Measurements from ENCODE around the gene CLTCL1. TPM values are rescaled to one million over a fixed set of nuclear protein-coding genes. Genes with fewer than 3 reads are reported as not detected.
"Not testable (repeated sequence)": the region's sequence is repeated elsewhere in the genome, so short reads cannot be mapped to it uniquely, and the experiment has no call there.

CLTCL1 gene
- total RNA-seq, 1 donor from 2014 or later: 0.73 TPM

DNA sequence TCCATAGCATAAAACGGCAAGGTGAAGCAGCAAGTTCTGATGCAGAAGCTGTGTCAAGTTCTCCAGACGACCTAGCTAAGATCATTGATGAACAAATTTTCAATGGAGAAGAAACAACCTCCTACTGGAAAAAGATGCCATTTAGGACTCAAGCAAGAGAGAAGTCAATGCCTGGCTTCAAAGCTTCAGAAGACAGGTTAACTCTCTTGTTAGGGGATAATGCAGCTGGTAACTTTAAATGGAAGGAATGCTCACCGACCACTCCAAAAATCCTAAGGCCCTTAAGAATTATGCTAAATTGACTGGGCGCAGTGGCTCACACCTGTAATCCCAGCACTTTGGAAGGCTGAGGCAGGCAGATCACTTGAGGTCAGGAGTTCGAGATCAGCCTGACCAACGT is 31.3 kb downstream of the CLTCL1 start:
- intact Hi-C loops (cut with micrococcal nuclease): no loop called here
- no peak overlapping the region for H3K27ac Mint-ChIP-seq
- no peaks in the 10 kb centered on the region for H3K27me3 Mint-ChIP-seq (ENCODE audit: insufficient read depth)

DNA sequence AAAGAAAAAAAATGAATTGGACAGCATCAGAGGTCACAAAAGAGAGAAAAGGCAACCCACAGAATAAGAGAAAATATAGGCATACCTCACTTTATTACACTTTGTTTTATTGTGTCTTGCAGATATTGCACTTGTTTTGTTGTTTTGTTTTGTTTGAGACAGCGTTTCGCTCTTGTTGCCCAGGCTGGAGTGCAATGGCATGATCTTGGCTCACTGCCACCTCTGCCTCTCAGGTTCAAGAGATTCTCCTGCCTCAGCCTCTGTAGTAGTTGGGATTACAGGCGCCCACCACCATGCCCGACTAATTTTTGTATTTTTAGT is 32.6 kb downstream of the CLTCL1 start:
- H3K9me3 Mint-ChIP-seq; H3K27ac Mint-ChIP-seq; H3K36me3 Mint-ChIP-seq (ENCODE audit: low read depth); intact Hi-C loops (cut with micrococcal nuclease); H3K27me3 Mint-ChIP-seq (ENCODE audit: insufficient read depth); H3K4me3 Mint-ChIP-seq; DNase-seq (ENCODE audit: low spot score): not testable (repeated sequence)
- H3K4me1 Mint-ChIP-seq (ENCODE audit: low read depth): peaks cover 11% of the 10 kb centered on the region

More for the DNA sequence above, 31.3 kb downstream of the CLTCL1 start:
- Mint-ChIP-seq H3K9me3 (peaks cover 7% of the 10 kb centered on the region), H3K4me3 (no peak overlapping the region), H3K36me3 (ENCODE audit: low read depth) (peaks cover 6% of the 10 kb centered on the region), H3K4me1 (ENCODE audit: low read depth) (peaks cover 11% of the 10 kb centered on the region)
- no peak for DNase-seq (ENCODE audit: low spot score)

DNA sequence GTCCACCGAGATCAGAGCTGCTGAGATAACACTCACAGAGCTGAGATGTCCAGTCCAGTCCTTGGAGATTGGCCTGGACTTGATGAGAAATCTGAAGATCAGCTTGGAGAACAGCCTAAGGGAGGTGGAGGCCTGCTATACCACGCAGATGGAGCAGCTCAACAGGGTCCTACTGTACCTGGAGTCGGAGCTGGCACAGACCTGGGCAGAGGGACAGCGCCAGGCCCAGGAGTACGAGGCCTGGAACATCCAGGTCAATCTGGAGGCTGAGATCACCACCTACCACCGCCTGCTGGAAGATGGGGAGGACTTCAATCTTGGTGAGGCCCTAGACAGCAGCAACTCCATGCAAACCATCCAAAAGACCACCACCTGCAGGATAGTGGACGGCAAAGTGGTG is 33.1 kb downstream of the CLTCL1 start:
- Mint-ChIP-seq H3K4me1 (ENCODE audit: low read depth) (peaks cover 11% of the 10 kb centered on the region), H3K9me3 (peaks cover 7% of the 10 kb centered on the region), H3K36me3 (ENCODE audit: low read depth) (peaks cover 6% of the 10 kb centered on the region), H3K4me3 (no peak overlapping the region), H3K27ac (no peak overlapping the region), H3K27me3 (ENCODE audit: insufficient read depth) (no peaks in the 10 kb centered on the region)
- no peak for DNase-seq (ENCODE audit: low spot score)
- intact Hi-C loops (cut with micrococcal nuclease): no loop called here

DNA sequence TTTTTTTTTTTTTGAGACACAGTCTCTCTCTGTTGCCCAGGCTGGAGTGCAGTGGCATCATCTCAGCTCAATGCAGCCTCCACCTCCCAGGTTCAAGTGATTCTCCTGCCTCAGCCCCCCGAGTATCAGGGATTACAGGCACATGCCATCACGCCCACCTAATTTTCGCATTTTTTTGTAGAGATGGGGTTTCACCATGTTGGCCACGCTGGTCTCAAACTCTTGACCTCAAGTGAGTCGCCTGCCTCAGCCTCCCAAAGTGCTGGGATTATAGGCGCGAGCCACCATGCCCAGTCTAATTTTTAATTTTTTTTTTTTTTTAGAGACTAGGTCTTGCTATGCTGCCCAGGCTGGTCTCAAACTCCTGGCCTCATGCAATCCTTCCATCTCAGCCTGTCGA is 35.2 kb downstream of the CLTCL1 start:
- intact Hi-C loops (cut with micrococcal nuclease); H3K4me3 Mint-ChIP-seq; DNase-seq (ENCODE audit: low spot score); H3K27me3 Mint-ChIP-seq (ENCODE audit: insufficient read depth); H3K9me3 Mint-ChIP-seq; H3K27ac Mint-ChIP-seq; H3K36me3 Mint-ChIP-seq (ENCODE audit: low read depth): not testable (repeated sequence)
- peaks cover 11% of the 10 kb centered on the region for H3K4me1 Mint-ChIP-seq (ENCODE audit: low read depth)

DNA sequence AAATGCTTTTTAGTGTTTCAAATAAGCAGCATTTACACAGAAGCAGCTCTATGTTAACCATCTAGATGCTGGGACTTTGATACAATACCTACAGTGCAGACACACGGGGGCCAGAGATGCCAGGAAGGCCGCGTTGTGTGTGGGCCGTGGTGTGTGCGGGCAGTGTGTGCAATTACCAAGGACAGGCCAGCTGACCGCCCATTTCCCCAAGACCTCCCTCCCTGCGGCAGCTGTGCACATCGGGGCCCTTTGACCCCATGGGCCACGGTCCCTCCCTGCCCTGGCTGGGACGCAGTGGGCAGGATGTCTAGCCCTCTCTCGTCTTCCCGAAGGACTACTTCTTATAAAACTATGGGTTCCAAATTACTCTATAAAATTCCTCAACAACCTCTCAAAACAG is 38.4 kb downstream of the CLTCL1 start:
- Mint-ChIP-seq H3K36me3 (ENCODE audit: low read depth) (peaks cover 1% of the 10 kb centered on the region), H3K4me1 (ENCODE audit: low read depth) (no peaks in the 10 kb centered on the region), H3K4me3 (no peak overlapping the region), H3K27ac (no peak overlapping the region), H3K9me3 (peaks cover 3% of the 10 kb centered on the region), H3K27me3 (ENCODE audit: insufficient read depth) (no peaks in the 10 kb centered on the region)
- DNase-seq (ENCODE audit: low spot score): no peak
- intact Hi-C loops (cut with micrococcal nuclease): no loop called here

DNA sequence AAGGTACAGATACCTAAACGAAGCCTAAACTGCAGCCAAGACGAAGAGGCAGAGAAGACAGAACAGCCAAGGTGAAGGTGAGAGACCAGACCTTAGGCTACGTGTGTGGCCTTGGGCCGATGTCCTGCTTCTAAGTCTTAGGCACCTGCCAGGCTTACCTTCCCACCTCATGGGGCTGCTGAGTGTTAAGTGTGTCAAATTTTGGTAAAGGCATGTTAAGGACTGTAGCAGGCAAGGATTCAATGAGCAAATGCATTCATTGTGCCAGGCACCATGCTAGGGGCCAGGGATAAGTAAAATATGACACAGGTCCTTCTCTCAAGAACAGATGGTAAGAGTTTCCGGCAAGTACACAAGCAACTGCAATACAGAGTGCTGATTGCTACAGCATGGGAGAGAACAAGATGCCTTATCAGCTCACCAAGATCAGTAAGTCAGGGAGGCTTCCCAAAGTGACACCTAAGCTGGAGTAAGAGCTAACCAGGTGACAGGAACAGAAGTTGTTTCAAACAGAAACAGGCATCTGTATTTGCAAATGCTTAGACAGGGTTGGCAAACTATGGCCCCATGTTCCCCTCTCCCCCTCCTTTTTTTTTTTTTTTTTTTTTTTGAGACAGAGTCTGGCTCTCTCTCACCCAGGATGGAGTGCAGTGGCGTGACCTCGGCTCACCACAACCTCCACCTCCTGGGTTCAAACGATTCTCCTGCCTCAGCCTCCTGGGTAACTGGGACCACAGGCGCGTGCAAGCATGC is 46.7 kb downstream of the CLTCL1 start:
- Mint-ChIP-seq H3K4me1 (ENCODE audit: low read depth) (no peaks in the 10 kb centered on the region), H3K36me3 (ENCODE audit: low read depth) (no peaks in the 10 kb centered on the region), H3K27ac (no peak overlapping the region), H3K9me3 (no peaks in the 10 kb centered on the region), H3K27me3 (ENCODE audit: insufficient read depth) (peaks cover 2% of the 10 kb centered on the region), H3K4me3 (no peak overlapping the region)
- intact Hi-C loops (cut with micrococcal nuclease): no loop called here
- DNase-seq (ENCODE audit: low spot score): no peak

DNA sequence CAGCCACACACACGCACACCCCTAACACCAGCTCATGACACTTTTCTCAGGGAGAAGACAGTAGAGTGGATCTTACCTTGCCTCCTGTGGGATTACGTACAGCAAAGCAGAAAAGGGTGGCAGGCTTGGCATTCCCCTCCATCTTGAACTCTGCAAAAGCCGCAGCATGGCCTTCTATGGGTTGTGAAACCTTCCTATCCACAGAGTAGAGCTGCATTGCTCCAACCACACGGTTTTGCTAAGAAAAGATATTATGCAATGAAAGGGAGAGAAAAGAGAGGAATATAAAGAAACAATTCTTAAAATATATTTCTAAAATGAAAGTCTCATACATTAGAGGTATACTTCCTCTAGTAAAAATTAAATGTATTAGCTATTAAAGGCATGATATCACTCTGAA is 48.8 kb downstream of the CLTCL1 start:
- no peak overlapping the region for H3K4me3 Mint-ChIP-seq
- H3K36me3 Mint-ChIP-seq (ENCODE audit: low read depth): no peaks in the 10 kb centered on the region
- H3K4me1 Mint-ChIP-seq (ENCODE audit: low read depth): no peaks in the 10 kb centered on the region
- intact Hi-C loops (cut with micrococcal nuclease): no loop called here
- H3K27ac Mint-ChIP-seq: no peak overlapping the region
- H3K9me3 Mint-ChIP-seq: no peaks in the 10 kb centered on the region
- no peak for DNase-seq (ENCODE audit: low spot score)
- peaks cover 2% of the 10 kb centered on the region for H3K27me3 Mint-ChIP-seq (ENCODE audit: insufficient read depth)

DNA sequence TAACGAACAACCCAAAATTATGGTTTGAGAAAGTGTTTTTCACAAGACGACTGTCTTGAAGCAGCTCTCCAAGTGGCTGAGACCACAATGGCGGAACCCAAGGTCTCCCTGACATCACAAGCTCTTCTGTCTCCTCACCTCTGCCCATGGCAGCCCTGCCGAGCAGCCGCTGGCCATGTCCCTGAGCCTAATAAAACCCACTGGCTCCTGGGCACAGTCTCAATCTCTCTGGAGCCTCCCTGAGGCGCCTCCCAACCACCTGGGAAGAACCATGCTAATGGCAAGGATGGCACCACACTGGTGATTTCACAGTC is 50.0 kb downstream of the CLTCL1 start:
- Mint-ChIP-seq H3K27me3 (ENCODE audit: insufficient read depth) (peaks cover 2% of the 10 kb centered on the region), H3K4me1 (ENCODE audit: low read depth) (no peaks in the 10 kb centered on the region), H3K36me3 (ENCODE audit: low read depth) (no peaks in the 10 kb centered on the region), H3K9me3 (no peaks in the 10 kb centered on the region), H3K27ac (no peak overlapping the region), H3K4me3 (no peak overlapping the region)
- DNase-seq (ENCODE audit: low spot score): no peak
- intact Hi-C loops (cut with micrococcal nuclease): no loop called here

DNA sequence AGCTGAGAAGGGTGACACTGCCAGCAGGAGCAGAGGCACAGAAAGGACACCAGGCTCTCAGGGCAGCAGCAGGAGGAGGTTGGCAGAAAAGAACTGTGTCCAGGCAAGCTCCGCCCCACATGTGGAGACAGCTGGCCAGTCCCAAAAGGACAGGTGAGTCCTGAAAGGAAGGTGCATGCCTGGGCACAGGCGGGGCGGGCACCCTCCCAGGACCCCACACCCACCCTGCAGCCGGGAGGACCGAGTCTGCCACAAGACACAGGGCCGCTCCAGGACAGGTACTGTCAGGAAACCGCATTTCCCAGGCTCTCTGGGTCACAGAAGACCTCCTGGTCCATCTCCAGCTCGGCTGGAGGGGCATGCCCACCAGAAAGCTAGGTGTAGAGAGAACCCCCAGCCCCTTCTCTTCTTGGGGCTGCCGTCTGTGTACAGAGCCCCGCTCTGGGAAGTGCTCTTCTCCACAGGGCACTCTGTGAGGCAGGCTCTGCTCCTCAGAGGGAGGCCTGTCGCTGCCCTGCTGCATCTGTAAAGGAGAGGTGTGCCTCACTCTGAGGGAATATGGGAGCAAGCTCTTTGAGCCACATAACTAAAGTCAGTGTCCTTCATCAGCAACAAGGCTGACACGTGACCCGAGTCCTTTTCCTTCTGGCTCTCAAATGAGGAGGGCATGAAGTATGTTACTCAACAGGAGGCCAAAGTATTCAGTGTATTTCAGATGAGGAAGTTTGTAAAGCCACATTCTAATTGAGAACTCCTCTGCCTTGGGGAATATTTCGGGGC is 50.5 kb downstream of the CLTCL1 start:
- no peak for DNase-seq (ENCODE audit: low spot score)
- H3K27me3 Mint-ChIP-seq (ENCODE audit: insufficient read depth): peaks cover 2% of the 10 kb centered on the region
- H3K27ac Mint-ChIP-seq: no peak overlapping the region

DNA sequence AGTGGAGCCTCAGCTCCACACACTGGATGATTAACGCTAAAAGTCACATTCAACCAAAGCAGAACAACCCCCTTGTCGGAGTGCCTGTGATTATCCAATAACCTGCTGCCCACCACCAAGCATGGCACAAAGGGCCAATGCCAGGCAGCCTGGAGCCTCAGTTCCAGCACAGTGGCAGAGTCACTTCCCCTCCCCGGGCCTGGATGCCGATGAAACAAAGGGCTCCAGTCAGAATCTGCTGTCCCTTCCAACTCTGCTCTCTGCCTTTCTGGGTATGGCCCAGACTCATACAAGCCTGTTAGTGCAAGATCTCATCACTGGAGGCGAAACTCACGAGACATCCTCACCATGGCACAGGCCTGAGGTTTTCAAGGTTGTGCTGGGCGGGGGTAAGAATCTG is 52.1 kb downstream of the CLTCL1 start:
- peaks cover 8% of the 10 kb centered on the region for H3K27me3 Mint-ChIP-seq (ENCODE audit: insufficient read depth)
- intact Hi-C loops (cut with micrococcal nuclease): no loop called here
- no peak overlapping the region for H3K4me3 Mint-ChIP-seq
- no peak overlapping the region for H3K27ac Mint-ChIP-seq
- H3K36me3 Mint-ChIP-seq (ENCODE audit: low read depth): no peaks in the 10 kb centered on the region
- H3K9me3 Mint-ChIP-seq: no peaks in the 10 kb centered on the region
- no peaks in the 10 kb centered on the region for H3K4me1 Mint-ChIP-seq (ENCODE audit: low read depth)
- DNase-seq (ENCODE audit: low spot score): no peak

More for the DNA sequence above, 50.5 kb downstream of the CLTCL1 start:
- no peak overlapping the region for H3K4me3 Mint-ChIP-seq
- no peaks in the 10 kb centered on the region for H3K9me3 Mint-ChIP-seq
- H3K4me1 Mint-ChIP-seq (ENCODE audit: low read depth): no peaks in the 10 kb centered on the region
- H3K36me3 Mint-ChIP-seq (ENCODE audit: low read depth): no peaks in the 10 kb centered on the region
- intact Hi-C loops (cut with micrococcal nuclease): no loop called here

DNA sequence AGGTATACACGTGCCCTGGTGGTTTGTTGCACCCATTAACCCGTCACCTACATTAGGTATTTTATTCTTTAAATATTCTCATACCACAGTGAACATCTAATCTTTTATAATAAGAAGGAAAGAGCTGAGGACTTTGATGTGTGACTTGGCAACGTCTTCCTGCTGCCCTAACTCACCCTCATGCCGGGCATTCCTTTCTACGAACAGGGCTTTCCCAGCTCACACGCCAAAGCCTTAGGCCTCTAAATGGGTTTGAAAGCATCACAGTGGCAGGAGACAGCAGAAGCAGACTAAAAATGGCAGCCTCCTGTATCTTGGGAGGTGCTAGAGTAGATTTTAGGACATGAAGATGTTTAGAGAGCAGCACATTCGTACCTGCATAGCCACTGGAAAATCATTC is 52.6 kb downstream of the CLTCL1 start:
- H3K27ac Mint-ChIP-seq: no peak overlapping the region
- H3K9me3 Mint-ChIP-seq: no peaks in the 10 kb centered on the region
- intact Hi-C loops (cut with micrococcal nuclease): no loop called here
- no peak overlapping the region for H3K4me3 Mint-ChIP-seq
- DNase-seq (ENCODE audit: low spot score): no peak
- peaks cover 11% of the 10 kb centered on the region for H3K27me3 Mint-ChIP-seq (ENCODE audit: insufficient read depth)
- H3K36me3 Mint-ChIP-seq (ENCODE audit: low read depth): no peaks in the 10 kb centered on the region
- no peaks in the 10 kb centered on the region for H3K4me1 Mint-ChIP-seq (ENCODE audit: low read depth)

DNA sequence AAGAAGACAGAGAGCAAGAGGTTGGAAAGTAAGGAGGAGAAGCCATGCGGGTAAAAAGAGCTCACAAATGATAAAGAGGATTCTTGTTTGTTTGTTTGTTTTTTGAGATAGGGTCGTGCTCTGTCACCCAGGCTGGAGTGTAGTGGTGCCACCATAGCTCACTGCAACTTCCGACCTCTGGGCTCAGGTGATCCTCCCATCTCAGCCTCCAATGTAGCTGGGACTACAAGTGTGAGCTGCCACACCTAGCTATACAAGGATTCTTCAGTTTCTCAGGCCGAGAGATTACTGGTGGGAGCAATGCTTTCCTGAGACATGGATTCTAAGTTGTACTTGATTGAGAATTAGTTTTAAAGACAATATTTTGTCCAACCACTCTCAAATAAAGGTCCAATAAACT is 55.6 kb downstream of the CLTCL1 start:
- no peak for DNase-seq (ENCODE audit: low spot score)
- intact Hi-C loops (cut with micrococcal nuclease): no loop called here
- Mint-ChIP-seq H3K27ac (no peak overlapping the region), H3K9me3 (no peaks in the 10 kb centered on the region), H3K27me3 (ENCODE audit: insufficient read depth) (peaks cover 17% of the 10 kb centered on the region), H3K4me1 (ENCODE audit: low read depth) (no peaks in the 10 kb centered on the region), H3K4me3 (no peak overlapping the region), H3K36me3 (ENCODE audit: low read depth) (no peaks in the 10 kb centered on the region)

DNA sequence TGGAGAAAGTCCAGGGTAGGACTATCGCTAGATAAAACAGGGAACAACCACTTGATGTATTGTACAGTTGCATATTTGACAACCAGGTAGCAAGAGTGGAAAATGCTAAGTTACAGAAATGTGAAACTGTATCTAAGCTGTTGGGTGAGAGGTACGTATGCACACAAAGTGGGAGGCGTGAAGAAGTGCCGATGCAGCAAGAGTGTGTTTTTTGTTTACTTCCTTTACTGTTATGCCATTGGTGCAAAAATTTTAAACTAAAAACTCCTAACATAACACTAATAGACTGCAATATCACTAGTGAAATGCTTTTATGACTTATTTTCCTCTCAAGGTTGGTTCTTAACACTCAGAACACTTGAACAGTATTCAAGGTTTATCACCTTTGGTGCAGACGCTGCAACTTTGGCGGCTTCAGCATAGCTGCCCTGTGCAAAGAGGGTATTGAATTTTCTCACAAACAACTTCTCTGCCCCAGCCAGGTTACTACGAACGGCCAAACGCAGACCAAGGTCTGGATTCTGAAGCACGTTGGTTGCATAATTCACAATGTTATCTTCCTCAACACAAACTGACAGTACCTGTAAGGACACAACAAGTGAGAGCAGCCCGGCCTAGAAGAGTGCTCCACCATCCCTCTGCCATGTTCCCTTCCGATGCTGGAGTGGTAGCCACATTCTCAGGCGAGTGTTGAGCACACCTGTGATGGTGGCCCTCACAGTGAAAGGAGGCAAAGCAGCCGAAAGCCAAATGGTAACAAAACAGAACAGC is 57.2 kb downstream of the CLTCL1 start:
- Mint-ChIP-seq H3K9me3 (no peaks in the 10 kb centered on the region), H3K27me3 (ENCODE audit: insufficient read depth) (peaks cover 19% of the 10 kb centered on the region), H3K4me1 (ENCODE audit: low read depth) (no peaks in the 10 kb centered on the region), H3K36me3 (ENCODE audit: low read depth) (no peaks in the 10 kb centered on the region), H3K4me3 (no peak overlapping the region), H3K27ac (no peak overlapping the region)
- intact Hi-C loops (cut with micrococcal nuclease): no loop called here
- DNase-seq (ENCODE audit: low spot score): no peak

Data from activated T-helper 1 cell treated with anti-CD3 and anti-CD28 coated beads, Interleukin-12 subunit alpha, Interleukin-12 subunit beta, Interleukin-2, Interleukin-4 antibody, amounts not matched to agents 30 ng/mL and 10 ng/mL and 1 ng/mL, durations not matched to agents 14 hours and 24 hours and 36 hours (primary cell).